K562 (cell line): ENCODE data around the gene MIEF1. TPM values are rescaled to one million over a fixed set of nuclear protein-coding genes. Genes with fewer than 3 reads are reported as not detected.

Source experiments
- EWSR1 ChIP-seq: fragments of 450-650 bp; IDR thresholded peaks from 2 replicates; pipeline ENCODE4 v1.6.1; 2018; ENCODE audit warnings: borderline replicate concordance, mild to moderate bottlenecking, low read depth, moderate library complexity; ENCODE audit not compliant: partially characterized antibody
- GABPA ChIP-seq: fragments of 200-800 bp; sonication (Bioruptor generic); conservative IDR thresholded peaks from 2 replicates; pipeline ENCODE4 v1.6.1; 2016; ENCODE audit warnings: low read depth, missing genetic modification characterization, missing compliant biosample characterization
- GTF2B ChIP-seq: IDR thresholded peaks from 2 replicates; pipeline ENCODE4 v1.6.1; 2011; ENCODE audit not compliant: insufficient read length; ENCODE audit errors: extremely low read depth
- HDAC2 ChIP-seq: fragments of 450-650 bp; IDR thresholded peaks from 2 replicates; pipeline ENCODE4 v1.6.1; 2016; ENCODE audit warnings: mild to moderate bottlenecking
- KLF16 ChIP-seq: IDR thresholded peaks from 2 replicates; pipeline ENCODE4 v1.6.1; 2016; ENCODE audit warnings: antibody characterized with exemption
- NCOA4 ChIP-seq: fragments of 450-650 bp; IDR thresholded peaks from 2 replicates; pipeline ENCODE4 v1.6.1; 2018; ENCODE audit warnings: mild to moderate bottlenecking; ENCODE audit not compliant: partially characterized antibody
- NCOA6 ChIP-seq: fragments of 450-650 bp; IDR thresholded peaks from 2 replicates; pipeline ENCODE4 v1.6.1; 2017; ENCODE audit warnings: mild to moderate bottlenecking
- NFRKB ChIP-seq: fragments of 450-650 bp; IDR thresholded peaks from 2 replicates; pipeline ENCODE4 v1.6.1; 2016; ENCODE audit warnings: low read depth
- PATZ1 ChIP-seq: fragments of 250-450 bp; sonication (Bioruptor Pico); IDR thresholded peaks from 2 replicates; pipeline ENCODE4 v1.5.0; 2020; ENCODE audit warnings: mild to moderate bottlenecking, borderline replicate concordance
- PHB ChIP-seq: fragments of 250-450 bp; sonication (Bioruptor Pico); IDR thresholded peaks from 2 replicates; pipeline ENCODE4 v1.5.0; 2021
- PRDM10 ChIP-seq: fragments of 450-650 bp; IDR thresholded peaks from 2 replicates; pipeline ENCODE4 v1.6.1; 2018; ENCODE audit not compliant: partially characterized antibody
- SMAD4 ChIP-seq: fragments of 250-450 bp; sonication (Bioruptor Pico); conservative IDR thresholded peaks from 2 replicates; pipeline ENCODE4 v1.8.0; 2021; ENCODE audit warnings: inconsistent platforms, mild to moderate bottlenecking, moderate library complexity
- SRSF7 ChIP-seq: fragments of 200-400 bp; formaldehyde crosslinking; optimal IDR thresholded peaks from 2 replicates; pipeline ENCODE3; 2017; ENCODE audit warnings: mild to moderate bottlenecking, low read depth, low read length
- TAL1 ChIP-seq: fragments of 450-650 bp; IDR thresholded peaks from 2 replicates; pipeline ENCODE4 v1.6.1; 2016; ENCODE audit warnings: mild to moderate bottlenecking
- TEAD2 ChIP-seq: fragments of 450-650 bp; IDR thresholded peaks from 2 replicates; pipeline ENCODE4 v1.6.1; 2016; ENCODE audit warnings: missing genetic modification characterization, control low read depth, missing compliant biosample characterization
- TFE3 ChIP-seq: fragments of 450-650 bp; formaldehyde crosslinking; IDR thresholded peaks from 2 replicates; pipeline ENCODE4 v1.4.0; 2020; ENCODE audit warnings: mild to moderate bottlenecking, mixed read lengths
- ZNF586 ChIP-seq: fragments of 450-650 bp; formaldehyde crosslinking; conservative IDR thresholded peaks from 2 replicates; pipeline ENCODE4 v1.4.0; 2020; ENCODE audit warnings: mild to moderate bottlenecking, moderate library complexity
- polyA plus RNA-seq, 8 experiments: library from polyadenylated mRNA; depleted of rRNA in 4 of 8; stranded (reverse) in 5 of 8; unstranded in 3 of 8; fragments of >200 nt; fragmentation: Nextera tagmentation in 2 of 8; fragmentation: Illumina TruSeq in 1 of 8; extraction: Ambion mirVana in 2 of 8; extraction: Trizol in 1 of 8; gene quantifications; 2 replicates each; pipeline versions ENCODE4 v1.2.1 to v1.2.3, GENCODE V29; 2011 to 2014; ENCODE audit warnings: inconsistent platforms in 1 of 8, missing spikeins in 1 of 8
- total RNA-seq, 7 experiments: library from RNA; depleted of rRNA in 6 of 7; stranded (reverse); fragments of >200 nt in 6 of 7; fragmentation: Illumina TruSeq in 2 of 7; extraction: Trizol in 2 of 7; gene quantifications; 2 replicates each; pipeline versions ENCODE4 v1.2.1 to v1.2.3, GENCODE V29; 2011 to 2021; ENCODE audit warnings: low replicate concordance in 1 of 7
- TF ChIP-seq, protein P1 (sequence below): fragments of 250-450 bp; sonication (Bioruptor Pico); IDR thresholded peaks from 2 replicates; pipeline ENCODE4 v1.8.0; 2021; ENCODE audit warnings: moderate library complexity, mild to moderate bottlenecking, inconsistent platforms
- TF ChIP-seq, protein P2 (sequence below): sonication (generic); formaldehyde crosslinking; IDR thresholded peaks from 2 replicates; pipeline ENCODE4 v1.8.1; 2023; ENCODE audit warnings: mild to moderate bottlenecking, missing genetic modification reagents

The MIEF1 gene
- total and polyA plus RNA-seq, 9 of the 15 experiments (the other 6 are each of a cell fraction or from before 2014, with no cell fraction given) = 10.9 to 51.8 (median 25.5) TPM

DNA sequence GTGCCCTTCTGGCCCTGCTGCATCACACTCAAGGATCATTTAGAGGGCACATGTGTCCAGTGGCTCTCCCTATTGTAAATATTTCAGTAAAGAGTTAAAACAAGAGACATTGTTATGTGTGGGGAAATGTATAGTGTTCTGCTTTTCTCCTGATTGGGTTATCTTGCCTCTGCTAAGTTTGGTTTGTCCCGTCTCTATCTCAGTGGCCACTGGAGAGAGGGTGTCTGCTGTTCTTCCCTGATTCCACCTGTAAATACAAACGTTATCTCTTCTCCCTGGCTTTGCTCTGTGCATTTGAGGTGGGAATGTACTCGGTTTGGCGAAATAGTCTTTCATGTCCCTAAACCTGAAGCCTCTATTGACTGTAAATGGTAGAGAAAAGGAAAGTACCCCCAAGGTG lies 6.3 kb downstream of the MIEF1 start (continued):
- TF ChIP-seq ZNF586 (CRISPR knock-in tag) (no peak), TAL1 (peak; percentile 48; the same call in 1 of the 2 replicates), NCOA4 (no peak), NFRKB (no peak), GABPA (tag) (no peak), NCOA6 (no peak), EWSR1 (no peak), TEAD2 (no peak), PHB (no peak), KLF16 (no peak), GTF2B (no peak), HDAC2 (no peak), PRDM10 (peak; percentile 24), TFE3 (no peak), PATZ1 (CRISPR knock-in tag) (no peak), SMAD4 (no peak), SRSF7 (no peak)
- TF ChIP-seq, protein P1, sequence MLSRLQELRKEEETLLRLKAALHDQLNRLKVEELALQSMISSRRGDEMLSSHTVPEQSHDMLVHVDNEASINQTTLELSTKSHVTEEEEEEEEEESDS (CRISPR knock-in tag) = no peak
- TF ChIP-seq, protein P2, sequence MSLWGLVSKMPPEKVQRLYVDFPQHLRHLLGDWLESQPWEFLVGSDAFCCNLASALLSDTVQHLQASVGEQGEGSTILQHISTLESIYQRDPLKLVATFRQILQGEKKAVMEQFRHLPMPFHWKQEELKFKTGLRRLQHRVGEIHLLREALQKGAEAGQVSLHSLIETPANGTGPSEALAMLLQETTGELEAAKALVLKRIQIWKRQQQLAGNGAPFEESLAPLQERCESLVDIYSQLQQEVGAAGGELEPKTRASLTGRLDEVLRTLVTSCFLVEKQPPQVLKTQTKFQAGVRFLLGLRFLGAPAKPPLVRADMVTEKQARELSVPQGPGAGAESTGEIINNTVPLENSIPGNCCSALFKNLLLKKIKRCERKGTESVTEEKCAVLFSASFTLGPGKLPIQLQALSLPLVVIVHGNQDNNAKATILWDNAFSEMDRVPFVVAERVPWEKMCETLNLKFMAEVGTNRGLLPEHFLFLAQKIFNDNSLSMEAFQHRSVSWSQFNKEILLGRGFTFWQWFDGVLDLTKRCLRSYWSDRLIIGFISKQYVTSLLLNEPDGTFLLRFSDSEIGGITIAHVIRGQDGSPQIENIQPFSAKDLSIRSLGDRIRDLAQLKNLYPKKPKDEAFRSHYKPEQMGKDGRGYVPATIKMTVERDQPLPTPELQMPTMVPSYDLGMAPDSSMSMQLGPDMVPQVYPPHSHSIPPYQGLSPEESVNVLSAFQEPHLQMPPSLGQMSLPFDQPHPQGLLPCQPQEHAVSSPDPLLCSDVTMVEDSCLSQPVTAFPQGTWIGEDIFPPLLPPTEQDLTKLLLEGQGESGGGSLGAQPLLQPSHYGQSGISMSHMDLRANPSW (CRISPR knock-in tag) = no peak
